B cell (primary cell): ENCODE results near the gene AADAC. TPM values are rescaled to one million over a fixed set of nuclear protein-coding genes. Genes with fewer than 3 reads are reported as not detected.

Source experiments
- ATAC-seq: fragments of 200-7000 bp; cut with Tn5 transposase; one replicate; pipeline ENCODE4 v1.10.0; 2021; ENCODE audit warnings: low read depth, mild to moderate bottlenecking, moderate number of reproducible peaks, moderate library complexity
- CTCF ChIA-PET: fragments of 350-600 bp; sonication (Branson Sonifier 250); formaldehyde crosslinking; loops from one replicate; lab custom pipeline; 2021; ENCODE audit warnings: antibody characterized with exemption, inconsistent platforms; lab: Charles Lee
- POLR2A ChIA-PET: fragments of 350-600 bp; sonication (Branson Sonifier 250); formaldehyde crosslinking; loops from one replicate; lab custom pipeline; 2021; ENCODE audit warnings: antibody characterized with exemption; lab: Charles Lee
- DNase-seq: peaks from one replicate; pipeline ENCODE4 v3.0.0; 2013
- H2AFZ ChIP-seq: 2 replicates; pipeline ENCODE4 v1.6.1; 2012; ENCODE audit warnings: mild to moderate bottlenecking, low read depth, low read length; ENCODE audit not compliant: insufficient read depth, poor library complexity, severe bottlenecking
- H3K27ac ChIP-seq, 2 donors: 1 replicate in 1 of 2; 2 replicates in 1 of 2; pipeline ENCODE4 v1.5.1; 2012 to 2013; ENCODE audit warnings: low read length in 2 of 2, mild to moderate bottlenecking in 2 of 2, moderate library complexity in 1 of 2
- H3K27me3 ChIP-seq, 4 experiments: fragments of 200-600 bp in 1 of 4; sonication (generic) in 1 of 4; replicated peaks in 1 of 4; 1 replicate in 2 of 4; 2 replicates in 2 of 4; pipeline versions ENCODE4 v1.6.1 to v1.7.0; 2013 to 2016; ENCODE audit warnings: low read length in 3 of 4, mild to moderate bottlenecking in 2 of 4, mixed read lengths in 1 of 4, moderate library complexity in 1 of 4; ENCODE audit not compliant: insufficient read depth in 4 of 4, control insufficient read depth in 3 of 4; ENCODE audit errors: control extremely low read depth in 1 of 4
- H3K36me3 ChIP-seq, 2 experiments: replicated peaks in 1 of 2; 1 replicate in 1 of 2; 2 replicates in 1 of 2; pipeline versions ENCODE4 v1.6.1 to v1.7.1; 2013; ENCODE audit warnings: low read length in 1 of 2; ENCODE audit not compliant: insufficient read depth in 2 of 2, control insufficient read depth in 1 of 2; ENCODE audit errors: control extremely low read depth in 1 of 2, extremely low read depth in 1 of 2
- H3K4me1 ChIP-seq, 2 donors: fragments of 200-600 bp in 1 of 2; sonication (generic) in 1 of 2; 1 replicate in 1 of 2; 2 replicates in 1 of 2; pipeline versions ENCODE4 v1.5.1 to v1.6.1; 2013 to 2017; ENCODE audit warnings: low read length in 2 of 2; ENCODE audit not compliant: control insufficient read depth in 2 of 2, insufficient read depth in 2 of 2
- H3K4me2 ChIP-seq: replicated peaks from 2 replicates; pipeline ENCODE3; 2012; ENCODE audit warnings: mild to moderate bottlenecking, low read depth, low read length; ENCODE audit not compliant: poor library complexity, severe bottlenecking
- H3K4me3 ChIP-seq, 5 experiments: fragments of 200-600 bp in 1 of 5; sonication (generic) in 1 of 5; 1 replicate in 3 of 5; 2 replicates in 2 of 5; pipeline versions ENCODE4 v1.5.1 to v1.7.0; 2011 to 2016; ENCODE audit warnings: low read length in 4 of 5, mild to moderate bottlenecking in 4 of 5, low read depth in 2 of 5, control low read depth in 1 of 5, moderate library complexity in 1 of 5; ENCODE audit not compliant: insufficient read depth in 1 of 5; ENCODE audit errors: control extremely low read depth in 1 of 5, extremely low read depth in 1 of 5
- H3K79me2 ChIP-seq: fragments of 200-600 bp; sonication (generic); one replicate; pipeline ENCODE4 v1.6.0; 2016; ENCODE audit warnings: low read length; ENCODE audit not compliant: control insufficient read depth, insufficient read depth
- H3K9ac ChIP-seq: fragments of 200-600 bp; sonication (generic); 2 replicates; pipeline ENCODE4 v1.6.1; 2017; ENCODE audit warnings: mild to moderate bottlenecking, low read length, moderate library complexity
- H3K9me3 ChIP-seq, 3 donors: one replicate each; pipeline versions ENCODE4 v1.6.1 to v1.7.1; 2013; ENCODE audit warnings: low read length in 2 of 3; ENCODE audit not compliant: control insufficient read depth in 2 of 3, insufficient read depth in 1 of 3; ENCODE audit errors: control extremely low read depth in 1 of 3
- H4K20me1 ChIP-seq: 2 replicates; pipeline ENCODE4 v1.6.0; 2012; ENCODE audit warnings: mild to moderate bottlenecking, low read length; ENCODE audit not compliant: insufficient read depth, control insufficient read depth, poor library complexity, severe bottlenecking
- H3K27ac Mint-ChIP-seq: one replicate; pipeline ENCODE4 v1.8.0; 2021; ENCODE audit warnings: mixed read lengths
- H3K27me3 Mint-ChIP-seq: one replicate; pipeline ENCODE4 v1.8.0; 2021; ENCODE audit warnings: mixed read lengths
- H3K4me1 Mint-ChIP-seq: one replicate; pipeline ENCODE4 v1.8.0; 2021; ENCODE audit warnings: mixed read lengths
- H3K4me3 Mint-ChIP-seq: one replicate; pipeline ENCODE4 v1.8.0; 2021; ENCODE audit warnings: mixed read lengths
- H3K9me3 Mint-ChIP-seq: one replicate; pipeline ENCODE4 v1.8.0; 2022; ENCODE audit warnings: mixed read lengths; ENCODE audit not compliant: insufficient read depth
- CTCF ChIP-seq: fragments of 200-600 bp; IDR thresholded peaks from one replicate; pipeline ENCODE4 v1.8.0; 2022; ENCODE audit warnings: antibody characterized with exemption, mild to moderate bottlenecking
- EZH2 ChIP-seq: IDR thresholded peaks from 2 replicates; pipeline ENCODE4 v1.6.1; 2012; ENCODE audit warnings: borderline replicate concordance, low read depth, mild to moderate bottlenecking, moderate library complexity, low read length; ENCODE audit not compliant: insufficient read depth, poor library complexity, severe bottlenecking
- WGBS: methylation state at CpG from one replicate; pipeline ENCODE4 v1.1.5; 2013; ENCODE audit warnings: missing lambda C conversion rate; ENCODE audit not compliant: insufficient coverage; 5-methylcytosine and 5-hydroxymethylcytosine counted together
- intact Hi-C: fragments of 100-400 bp; cut with micrococcal nuclease; formaldehyde crosslinking; loops from one replicate; pipeline ENCODE4 v1.10.0; 2022
- polyA plus RNA-seq: library from polyadenylated mRNA; depleted of rRNA; stranded (reverse); fragments of >200 nt; gene quantifications from 2 replicates; pipeline ENCODE4 v1.2.3, GENCODE V29; 2012
- total RNA-seq, 2 donors: library from RNA; stranded (reverse); fragments of 120-200 nt in 1 of 2; gene quantifications; 1 replicate in 1 of 2; 2 replicates in 1 of 2; pipeline versions ENCODE4 v1.2.3 to v1.2.4, GENCODE V29; 2013 to 2022

AADAC gene
- total and polyA plus RNA-seq, 2 donors (not counting 1 experiment from before 2014, with no cell fraction given): not detected

DNA sequence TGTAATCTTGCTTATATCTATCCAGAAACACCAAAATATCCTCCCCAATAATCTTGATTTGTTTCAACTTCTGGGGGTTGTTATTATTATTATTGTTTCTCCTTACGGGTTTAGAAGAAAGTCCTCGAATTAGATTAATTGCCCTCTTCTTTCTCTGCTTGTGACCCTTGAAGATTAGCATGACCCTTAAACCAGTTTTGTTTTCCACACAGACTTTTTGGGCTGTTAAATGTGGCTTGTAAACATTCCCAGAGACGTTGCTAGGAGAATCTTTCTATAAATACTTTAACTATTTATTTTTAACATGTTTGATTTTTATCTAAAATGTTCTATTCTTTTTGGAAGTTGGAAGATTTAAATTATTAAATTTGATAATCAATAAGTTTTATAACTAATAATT is 55.3 kb downstream of the AADAC start:
- H3K27me3 Mint-ChIP-seq: no peaks in the 10 kb centered on the region
- no peak for TF ChIP-seq CTCF
- TF ChIP-seq EZH2: no peak
- DNase-seq: no peak
- H3K4me1 ChIP-seq: peaks cover 10 to 14% of the 10 kb centered on the region in 2 donors
- no peaks in the 10 kb centered on the region for H4K20me1 ChIP-seq
- H3K9me3 ChIP-seq: no peaks in the 10 kb centered on the region
- no peak overlapping the region for H3K27ac ChIP-seq
- no peak overlapping the region for H3K9ac ChIP-seq
- ChIA-PET POLR2A (no interaction called here), CTCF (no interaction called here)
- no peak for ATAC-seq
- no peaks in the 10 kb centered on the region for H3K79me2 ChIP-seq
- no peak overlapping the region for H3K27ac Mint-ChIP-seq
- H3K4me1 Mint-ChIP-seq: peaks cover 13% of the 10 kb centered on the region
- no peaks in the 10 kb centered on the region for H3K27me3 ChIP-seq
- H3K4me3 ChIP-seq: no peak overlapping the region
- no peaks in the 10 kb centered on the region for H3K36me3 ChIP-seq
- no peak overlapping the region for H2AFZ ChIP-seq
- H3K4me3 Mint-ChIP-seq: no peak overlapping the region
- intact Hi-C loops: no loop called here
- no peaks in the 10 kb centered on the region for H3K9me3 Mint-ChIP-seq
- WGBS: no CpG with 5 or more reads among the region's 3 CpGs
- H3K4me2 ChIP-seq: no peak overlapping the region

DNA sequence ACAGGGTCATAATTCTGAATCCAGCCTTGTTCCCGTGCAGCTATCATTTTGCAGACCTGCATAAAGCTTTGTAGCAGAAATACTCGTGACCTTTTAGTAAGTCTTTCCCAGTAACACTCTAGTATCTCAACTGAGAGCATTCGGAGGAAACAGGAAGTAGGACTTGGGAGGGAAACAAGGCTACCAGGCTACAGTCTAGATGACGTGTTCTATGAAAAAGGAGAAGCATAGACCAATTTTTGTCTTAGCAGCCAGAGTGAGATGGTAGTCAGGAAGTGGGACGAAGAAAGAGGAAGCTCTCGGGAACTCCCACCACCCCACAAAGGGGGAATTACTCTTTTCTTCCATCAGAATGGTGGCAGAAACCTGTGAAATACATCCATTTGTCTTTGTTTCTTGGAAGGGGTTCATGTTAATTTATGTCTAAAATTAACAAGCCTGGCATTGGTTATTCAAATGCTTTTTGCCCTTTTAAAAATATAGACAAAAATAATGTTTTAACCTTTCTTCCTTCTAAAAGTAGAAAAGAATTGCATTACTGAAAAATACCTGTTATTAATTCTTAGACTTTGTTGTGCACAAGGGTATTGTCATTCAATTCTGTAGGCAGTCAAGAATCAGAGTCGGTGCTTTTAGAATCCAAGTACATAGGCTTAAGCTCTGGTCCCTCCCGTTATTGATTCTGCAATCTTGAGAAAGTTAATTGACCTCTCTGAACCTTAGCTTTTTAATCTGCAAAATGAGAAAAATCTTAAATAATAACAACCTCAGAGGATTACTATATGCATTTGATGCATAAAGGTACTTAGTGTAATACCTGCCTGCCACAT is 57.9 kb downstream of the AADAC start:
- CTCF ChIA-PET: interaction anchor here (1.0 kb wide), 1 partner anchor 34 kb away, joined by 3 read pairs; no protein-coding TSS in a partner anchor
- peak overlapping the region; percentile 17 for H3K27ac Mint-ChIP-seq
- 100% methylated on average over 1 of the region's 8 CpGs for WGBS

More for the DNA sequence above, 57.9 kb downstream of the AADAC start:
- Histone ChIP-seq H2AFZ (peak overlapping the region; percentile 17), H3K9ac (peak overlapping the region; percentile 18), H3K4me3 (peak overlapping the region in 1 of 5 experiments; percentile 21), H3K9me3 (no peaks in the 10 kb centered on the region), H3K36me3 (no peaks in the 10 kb centered on the region), H3K27me3 (no peaks in the 10 kb centered on the region), H3K79me2 (no peaks in the 10 kb centered on the region), H3K4me1 (peaks cover 15 to 19% of the 10 kb centered on the region in 2 donors), H3K27ac (peak overlapping the region in 1 of 2 donors; percentile 5), H3K4me2 (peak overlapping the region; percentile 50), H4K20me1 (no peaks in the 10 kb centered on the region)
- Mint-ChIP-seq H3K27me3 (no peaks in the 10 kb centered on the region), H3K4me1 (peaks cover 18% of the 10 kb centered on the region), H3K4me3 (peak overlapping the region; percentile 24), H3K9me3 (no peaks in the 10 kb centered on the region)
- intact Hi-C loops: no loop called here
- POLR2A ChIA-PET: no interaction called here
- DNase-seq (peak; percentile 62), ATAC-seq (peak; percentile 74)
- TF ChIP-seq EZH2 (no peak), CTCF (no peak)
